Upper lobe of left lung (tissue), 4 donors: ENCODE data around the gene MATN4.

Experiments
- CTCF ChIP-seq, 6 experiments: fragments of 450-650 bp in 4 of 6; fragments of 200-600 bp in 2 of 6; sonication (generic) in 2 of 6; IDR thresholded peaks; one replicate each; pipeline ENCODE4 v1.5.1; 2016 to 2019; ENCODE audit warnings: antibody characterized with exemption in 6 of 6
- EP300 ChIP-seq, 4 donors: sonication (generic); formaldehyde crosslinking; IDR thresholded peaks; one replicate each; pipeline ENCODE4 v1.5.1; 2017; ENCODE audit warnings: antibody characterized with exemption in 4 of 4, control low read depth in 2 of 4
- POLR2A ChIP-seq, 4 donors: fragments of 450-650 bp; IDR thresholded peaks; one replicate each; pipeline ENCODE4 v1.5.1; 2016 to 2017; ENCODE audit warnings: antibody characterized with exemption in 4 of 4, mild to moderate bottlenecking in 2 of 4
- POLR2AphosphoS5 ChIP-seq, 2 donors: sonication (generic); formaldehyde crosslinking; IDR thresholded peaks; one replicate each; pipeline ENCODE4 v1.5.1; 2017; ENCODE audit warnings: antibody characterized with exemption in 2 of 2

- no peak for TF ChIP-seq CTCF (IDR thresholded peaks at IDR 0.05)
- no peak for TF ChIP-seq POLR2AphosphoS5 (IDR thresholded peaks at IDR 0.05)
- TF ChIP-seq POLR2A (IDR thresholded peaks at IDR 0.05): no peak
- no peak for TF ChIP-seq EP300 (IDR thresholded peaks at IDR 0.05)
Measured at GRCh38 chr20:45350217-45350616, 42.1 kb upstream of the MATN4 start.
